Stimulated activated CD4-positive, alpha-beta T cell treated with anti-CD3 and anti-CD28 coated beads, Interleukin-1b, Interleukin-23, amount 100 ng/mL, for 24 hours (primary cell): Measurements from ENCODE around the gene TRIM4.
"Not testable (repeated sequence)": the region's sequence is repeated elsewhere in the genome, so short reads cannot be mapped to it uniquely, and the experiment has no call there.

Experiments
- DNase-seq, 4 experiments: peaks; one replicate each; pipeline ENCODE4 v3.0.0-alpha.2; 2020; ENCODE audit warnings: low read depth in 4 of 4, low spot score in 1 of 4

Gene TRIM4, protein sequence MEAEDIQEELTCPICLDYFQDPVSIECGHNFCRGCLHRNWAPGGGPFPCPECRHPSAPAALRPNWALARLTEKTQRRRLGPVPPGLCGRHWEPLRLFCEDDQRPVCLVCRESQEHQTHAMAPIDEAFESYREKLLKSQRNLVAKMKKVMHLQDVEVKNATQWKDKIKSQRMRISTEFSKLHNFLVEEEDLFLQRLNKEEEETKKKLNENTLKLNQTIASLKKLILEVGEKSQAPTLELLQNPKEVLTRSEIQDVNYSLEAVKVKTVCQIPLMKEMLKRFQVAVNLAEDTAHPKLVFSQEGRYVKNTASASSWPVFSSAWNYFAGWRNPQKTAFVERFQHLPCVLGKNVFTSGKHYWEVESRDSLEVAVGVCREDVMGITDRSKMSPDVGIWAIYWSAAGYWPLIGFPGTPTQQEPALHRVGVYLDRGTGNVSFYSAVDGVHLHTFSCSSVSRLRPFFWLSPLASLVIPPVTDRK

DNA sequence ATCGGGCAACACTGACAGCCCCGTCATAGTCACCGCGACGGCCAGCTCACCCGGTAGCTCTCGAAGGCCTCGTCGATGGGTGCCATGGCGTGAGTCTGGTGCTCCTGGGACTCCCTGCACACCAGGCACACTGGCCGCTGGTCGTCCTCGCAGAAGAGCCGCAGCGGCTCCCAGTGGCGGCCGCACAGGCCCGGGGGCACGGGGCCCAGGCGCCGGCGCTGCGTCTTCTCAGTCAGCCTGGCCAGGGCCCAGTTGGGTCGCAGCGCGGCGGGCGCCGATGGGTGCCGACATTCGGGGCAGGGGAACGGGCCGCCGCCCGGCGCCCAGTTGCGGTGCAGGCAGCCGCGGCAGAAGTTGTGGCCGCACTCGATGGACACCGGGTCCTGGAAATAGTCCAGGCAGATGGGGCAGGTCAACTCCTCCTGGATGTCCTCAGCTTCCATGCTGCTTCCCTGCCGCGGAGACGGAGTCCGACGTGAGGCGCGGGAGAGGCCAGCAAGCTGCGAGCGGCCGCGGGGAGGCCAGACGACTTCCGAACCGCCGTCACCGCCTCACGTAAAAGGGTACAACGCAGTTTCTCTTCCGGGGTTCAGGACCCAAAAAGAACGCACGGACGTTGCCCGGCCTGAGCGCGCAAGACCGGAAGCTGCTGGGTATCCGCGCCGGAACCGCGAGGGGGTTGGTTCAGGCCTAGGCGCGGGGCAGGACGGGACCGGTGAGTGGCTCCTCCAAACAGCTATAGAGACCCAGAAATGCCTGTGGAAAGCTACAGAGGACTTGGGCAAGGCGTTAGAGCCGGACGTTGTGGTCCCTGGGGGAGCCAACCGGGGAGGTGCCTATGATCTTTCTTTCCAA, at the start of gene TRIM4:
TRIM4 (minus strand) TSS at position 572 of the 855 bp plus-strand sequence; CDS start at position 443, 129 bp downstream.
- DNase-seq = peak; percentile 67 to 88 (median 77)

DNA sequence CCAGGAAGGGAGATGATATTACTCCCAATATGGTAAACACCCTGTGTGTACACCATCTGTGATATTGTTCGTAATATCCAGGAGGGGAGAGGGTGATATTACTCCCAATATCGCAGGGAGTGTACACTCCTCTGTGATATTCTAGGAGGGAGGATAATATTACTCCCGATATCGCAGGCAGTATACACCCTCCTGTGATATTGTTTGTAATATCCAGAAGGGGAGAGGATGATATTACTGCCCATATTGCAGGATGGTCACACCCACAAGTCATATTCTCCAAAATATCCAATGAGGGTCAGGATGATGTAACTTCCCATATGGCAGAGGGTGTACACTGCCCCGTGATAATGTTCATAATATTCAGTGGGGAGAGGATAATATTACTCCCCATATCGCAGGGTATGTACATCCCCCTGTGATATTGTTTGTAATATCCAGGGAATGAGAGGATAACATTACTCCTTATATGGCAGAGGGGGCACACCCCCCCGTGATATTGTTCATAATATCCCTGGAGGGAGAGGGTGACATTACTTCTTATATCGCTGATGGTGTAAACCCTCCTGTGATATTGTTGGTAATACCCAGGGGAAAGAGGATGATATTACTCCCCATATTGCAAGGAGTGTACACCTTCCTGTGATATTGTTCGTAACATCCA, 39.4 kb upstream of the TRIM4 start:
- DNase-seq = no peak

- DNase-seq = no peak
These were observed 35.9 kb upstream of the TRIM4 start for GRCh38 chr7:99955247-99955646.

DNA sequence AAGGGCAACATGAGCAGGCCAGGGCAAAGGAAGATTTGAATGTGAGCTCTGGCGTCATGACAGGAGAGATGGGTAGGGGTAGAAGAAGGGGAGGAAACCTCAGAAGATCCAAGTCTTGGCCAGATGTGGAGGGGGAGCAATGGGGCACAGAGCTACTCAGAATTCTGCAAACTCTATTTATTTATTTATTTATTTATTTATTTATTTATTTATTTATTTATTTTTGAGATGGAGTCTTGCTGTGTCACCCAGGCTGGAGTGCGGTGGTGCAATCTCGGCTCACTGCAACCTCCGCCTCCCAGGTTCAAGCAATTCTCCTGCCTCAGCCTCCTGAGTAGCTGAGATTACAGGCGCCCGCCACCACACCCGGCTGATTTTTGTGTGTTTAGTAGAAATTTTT, 35.3 kb upstream of the TRIM4 start:
- DNase-seq = not testable (repeated sequence)

DNA sequence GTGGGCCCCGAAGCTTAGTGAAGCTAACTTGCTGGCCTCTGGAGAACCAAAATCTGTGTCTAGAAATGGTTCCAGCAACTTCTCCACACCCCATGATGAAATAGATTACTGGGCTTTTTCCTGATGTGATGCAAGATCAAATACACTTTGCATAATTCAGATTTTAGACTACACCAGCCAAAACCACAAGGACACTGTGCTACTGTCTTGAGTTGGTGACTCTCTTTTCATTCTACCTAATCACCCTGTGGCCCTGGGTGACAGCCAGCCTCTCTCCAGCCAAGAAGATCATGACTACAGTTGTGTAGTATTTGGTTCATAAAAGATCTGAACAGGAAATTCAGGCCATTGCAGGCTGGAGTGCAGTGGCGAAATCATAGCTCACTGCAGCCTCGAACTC, 34.3 kb upstream of the TRIM4 start:
- DNase-seq = no peak

DNA sequence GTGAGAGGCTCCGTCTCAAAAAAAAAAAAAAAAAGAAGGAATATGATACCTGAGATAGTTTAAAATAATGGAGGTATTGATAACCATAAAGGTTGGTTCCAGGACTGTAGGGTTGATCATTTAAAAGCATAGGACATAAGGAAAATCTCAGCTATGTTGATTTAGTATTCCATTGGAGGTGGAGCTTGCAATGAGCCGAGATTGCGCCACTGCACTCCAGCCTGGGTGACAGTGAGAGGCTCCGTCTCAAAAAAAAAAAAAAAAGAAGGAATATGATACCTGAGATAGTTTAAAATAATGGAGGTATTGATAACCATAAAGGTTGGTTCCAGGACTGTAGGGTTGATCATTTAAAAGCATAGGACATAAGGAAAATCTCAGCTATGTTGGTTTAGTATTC, 33.3 kb upstream of the TRIM4 start:
- not testable (repeated sequence) for DNase-seq

DNA sequence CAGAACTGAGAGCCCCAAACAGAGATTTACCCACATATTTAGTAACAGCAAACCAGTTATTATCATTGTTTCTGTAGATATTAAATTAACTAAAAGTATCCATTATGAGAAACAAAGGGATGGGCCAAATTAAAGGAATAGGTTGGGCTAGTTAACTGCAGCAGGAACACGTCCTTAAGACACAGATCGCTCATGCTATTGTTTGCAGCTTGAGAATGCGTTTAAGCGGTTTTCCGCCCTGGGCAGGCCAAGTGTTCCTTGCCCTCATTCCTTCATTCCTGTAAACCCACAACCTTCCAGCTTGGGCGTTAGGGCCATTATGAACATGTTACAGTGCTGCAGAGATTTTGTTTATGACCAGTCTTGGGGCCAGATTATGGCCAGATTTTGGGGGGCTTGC, 31.5 kb upstream of the TRIM4 start:
- DNase-seq = not testable (repeated sequence)

DNA sequence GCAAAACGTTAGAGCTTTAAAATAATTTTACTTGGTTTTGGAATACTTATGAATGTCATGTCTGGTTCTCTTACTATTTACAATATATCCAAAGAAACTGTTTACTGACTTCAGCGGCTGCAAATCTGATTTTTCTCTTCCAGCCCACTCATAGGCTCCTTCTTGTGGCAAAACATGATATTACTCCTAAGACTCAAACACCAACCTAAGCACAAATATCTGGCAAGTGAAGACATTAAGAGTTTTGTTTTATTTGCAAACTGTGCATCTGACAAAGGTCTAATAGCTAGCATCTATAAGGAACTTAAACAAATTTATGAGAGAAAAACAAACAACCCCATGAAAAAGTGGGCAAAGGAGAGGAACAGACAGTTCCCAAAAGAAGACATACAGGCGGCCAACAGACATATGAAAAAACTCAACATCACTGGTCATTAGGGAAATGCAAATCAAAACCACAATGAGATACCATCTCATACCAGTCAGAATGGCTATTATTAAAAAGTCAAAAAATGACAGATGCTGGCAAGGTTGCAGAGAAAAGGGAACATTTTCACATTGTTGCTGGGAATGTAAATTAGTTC, 30.4 kb upstream of the TRIM4 start:
- no peak for DNase-seq

GRCh38 chr7:99947608-99948007, 28.3 kb upstream of the TRIM4 start:
- no peak for DNase-seq

DNA sequence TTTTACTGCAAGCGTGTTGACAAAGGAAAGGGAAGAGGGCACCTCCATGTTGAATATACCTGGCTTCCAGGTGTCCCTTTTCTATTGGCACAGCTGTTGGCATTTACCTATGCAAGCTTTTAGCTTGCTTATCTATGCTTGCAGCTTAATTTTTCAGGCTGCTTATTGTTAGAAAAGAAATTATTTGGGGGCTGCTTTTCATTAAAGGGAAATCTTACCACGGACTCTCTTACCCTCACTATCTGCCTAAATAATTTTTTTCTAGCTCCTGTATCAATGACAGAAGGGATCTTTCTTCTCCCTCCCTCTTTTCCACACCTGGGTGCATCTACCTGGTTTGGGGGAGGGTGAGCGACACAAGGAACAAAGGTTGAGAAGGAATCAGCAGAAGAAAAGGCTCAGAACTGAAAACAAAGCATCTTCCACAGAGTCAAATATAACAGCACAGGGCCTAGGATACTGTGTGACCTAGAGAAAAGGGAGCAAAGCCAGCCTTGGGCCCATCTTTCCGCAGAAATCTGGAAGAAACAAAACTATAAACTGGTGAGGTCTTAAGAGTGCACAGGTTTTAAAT, 25.3 kb upstream of the TRIM4 start:
- DNase-seq = no peak

DNA sequence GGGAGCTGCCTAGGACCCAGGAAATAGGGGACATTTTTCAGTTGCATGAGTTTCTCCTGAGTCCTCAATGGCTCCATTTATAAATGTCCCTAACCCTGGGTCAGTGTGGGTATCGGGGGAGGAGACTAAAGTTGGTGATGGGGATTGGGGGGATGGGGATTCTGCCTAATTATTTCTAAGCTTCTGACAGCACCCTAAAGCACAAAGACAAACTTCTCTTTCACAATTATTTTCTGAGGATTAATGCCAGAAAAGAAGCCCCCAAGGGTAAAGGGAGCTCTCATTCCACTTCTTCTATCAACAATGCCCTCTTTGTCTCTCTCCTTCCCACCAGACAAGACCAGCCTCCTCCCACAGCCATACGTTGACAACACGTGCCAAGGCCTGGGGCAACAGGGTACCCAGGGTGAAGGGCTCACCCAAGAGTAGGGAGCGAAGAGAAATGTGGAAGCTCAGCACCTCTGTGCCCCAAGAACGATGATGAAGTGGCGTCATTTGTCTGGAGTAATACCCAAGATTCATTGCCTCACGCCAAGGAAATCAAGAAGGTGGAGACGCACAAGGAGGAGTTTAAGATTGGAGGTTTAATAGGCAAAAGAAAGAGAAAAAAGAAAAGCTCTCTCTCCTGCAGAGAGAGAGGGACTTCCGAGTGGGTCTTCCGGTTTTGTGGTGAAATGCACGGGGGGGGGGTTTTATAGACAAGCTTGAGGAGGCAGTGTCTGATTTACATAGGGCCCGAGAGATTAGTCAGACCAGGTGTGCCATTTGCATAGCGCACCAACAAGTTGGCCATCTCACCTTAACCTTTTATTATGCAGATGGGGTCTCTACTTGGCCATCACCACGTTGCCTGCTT, 24.5 kb upstream of the TRIM4 start:
- DNase-seq = no peak

DNA sequence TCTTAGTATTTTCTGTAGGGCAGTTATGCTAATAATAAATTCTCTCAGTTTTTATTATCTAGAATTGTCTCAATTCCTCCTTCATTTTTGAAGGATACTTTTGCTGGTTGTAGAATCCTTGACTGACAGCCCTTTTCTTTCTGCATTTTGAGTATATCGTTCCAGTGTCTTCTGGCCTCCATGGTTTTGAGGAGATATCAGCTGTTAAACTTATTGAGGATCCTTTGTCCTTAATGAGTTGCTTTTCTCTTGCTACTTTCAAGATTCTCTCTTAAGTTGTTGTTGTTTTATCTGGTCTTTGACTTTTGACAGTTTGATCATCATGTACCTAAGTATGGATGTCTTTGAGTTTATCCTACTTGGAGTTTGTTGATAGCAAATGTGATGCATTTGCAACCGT, 19.0 kb upstream of the TRIM4 start:
- no peak for DNase-seq

GRCh38 chr7:99935009-99935408, 15.7 kb upstream of the TRIM4 start:
- DNase-seq = not testable (repeated sequence)

GRCh38 chr7:99930376-99930775, 11.0 kb upstream of the TRIM4 start:
- DNase-seq = no peak

GRCh38 chr7:99929730-99930053, 10.4 kb upstream of the TRIM4 start:
- DNase-seq = no peak

- no peak for DNase-seq
These were observed 9.8 kb upstream of the TRIM4 start, which contains the start of gene GJC3 for GRCh38 chr7:99928994-99929729. Gene GJC3, minus strand, starts transcription at chr7:99929620. Its CDS starts 0 bp downstream, at chr7:99929620.

DNA sequence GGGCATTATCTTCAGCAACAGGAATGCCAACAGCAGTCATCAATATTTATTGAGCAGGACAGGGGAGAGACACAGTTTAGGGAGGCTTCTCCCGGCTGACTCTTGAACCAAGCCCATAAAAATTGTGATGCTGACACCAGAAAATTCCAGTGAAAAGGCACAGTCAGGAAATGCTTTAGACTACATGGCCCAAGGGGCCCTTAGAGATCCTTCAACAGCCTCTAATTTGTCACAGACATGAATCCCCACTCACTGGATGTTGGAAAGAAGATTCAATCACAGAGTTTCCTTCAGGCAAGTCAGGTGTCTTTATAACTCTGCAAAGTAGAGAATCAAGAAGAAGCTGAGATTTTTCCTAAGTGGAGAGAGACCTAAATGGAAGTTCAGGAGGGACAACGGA, 8.9 kb upstream of the TRIM4 start:
- DNase-seq = no peak

- no peak for DNase-seq
These were observed 8.2 kb upstream of the TRIM4 start for GRCh38 chr7:99927536-99927935.

DNA sequence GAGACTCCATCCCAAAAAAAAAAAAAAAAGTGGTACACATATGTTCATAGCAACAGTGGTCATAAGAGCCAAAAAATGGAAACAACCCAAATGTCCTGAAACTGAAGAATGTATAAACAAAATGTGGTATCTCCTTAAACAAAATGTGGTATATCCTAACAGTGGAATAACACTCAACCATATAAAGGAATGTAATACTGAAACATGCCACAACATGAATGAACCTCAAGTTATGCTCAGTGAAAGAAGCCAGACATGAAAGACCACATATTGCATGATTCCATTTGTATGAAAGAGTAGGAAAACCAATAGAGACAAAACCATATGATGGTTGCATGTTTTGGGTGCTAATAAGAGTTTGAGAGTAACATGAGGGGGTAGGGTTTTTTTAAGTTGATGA, 7.0 kb upstream of the TRIM4 start:
- DNase-seq = no peak
